Dendritic cell treated with granulocyte-macrophage colony-stimulating factor and Interleukin-4, amounts not matched to agents 40 ng/mL and 50 ng/mL, for 4 days (primary cell): ENCODE measurements around the gene MEGF11.

Source experiments
- H3K27ac Mint-ChIP-seq: one replicate; pipeline ENCODE4 v1.8.0; 2022; ENCODE audit warnings: mild to moderate bottlenecking, mixed read lengths
- H3K27me3 Mint-ChIP-seq: one replicate; pipeline ENCODE4 v1.8.0; 2022; ENCODE audit warnings: mild to moderate bottlenecking, mixed read lengths
- H3K36me3 Mint-ChIP-seq: one replicate; pipeline ENCODE4 v1.8.0; 2022; ENCODE audit warnings: low read depth, mixed read lengths
- H3K4me1 Mint-ChIP-seq: one replicate; pipeline ENCODE4 v1.8.0; 2022; ENCODE audit warnings: low read depth, mixed read lengths
- H3K4me3 Mint-ChIP-seq: one replicate; pipeline ENCODE4 v1.8.0; 2022; ENCODE audit warnings: mild to moderate bottlenecking, moderate library complexity, mixed read lengths
- H3K9me3 Mint-ChIP-seq: one replicate; pipeline ENCODE4 v1.8.0; 2022; ENCODE audit warnings: mixed read lengths
- intact Hi-C: fragments of 100-400 bp; cut with micrococcal nuclease; formaldehyde crosslinking; loops from one replicate; pipeline ENCODE4 v1.15.0; 2022

The MEGF11 gene

DNA sequence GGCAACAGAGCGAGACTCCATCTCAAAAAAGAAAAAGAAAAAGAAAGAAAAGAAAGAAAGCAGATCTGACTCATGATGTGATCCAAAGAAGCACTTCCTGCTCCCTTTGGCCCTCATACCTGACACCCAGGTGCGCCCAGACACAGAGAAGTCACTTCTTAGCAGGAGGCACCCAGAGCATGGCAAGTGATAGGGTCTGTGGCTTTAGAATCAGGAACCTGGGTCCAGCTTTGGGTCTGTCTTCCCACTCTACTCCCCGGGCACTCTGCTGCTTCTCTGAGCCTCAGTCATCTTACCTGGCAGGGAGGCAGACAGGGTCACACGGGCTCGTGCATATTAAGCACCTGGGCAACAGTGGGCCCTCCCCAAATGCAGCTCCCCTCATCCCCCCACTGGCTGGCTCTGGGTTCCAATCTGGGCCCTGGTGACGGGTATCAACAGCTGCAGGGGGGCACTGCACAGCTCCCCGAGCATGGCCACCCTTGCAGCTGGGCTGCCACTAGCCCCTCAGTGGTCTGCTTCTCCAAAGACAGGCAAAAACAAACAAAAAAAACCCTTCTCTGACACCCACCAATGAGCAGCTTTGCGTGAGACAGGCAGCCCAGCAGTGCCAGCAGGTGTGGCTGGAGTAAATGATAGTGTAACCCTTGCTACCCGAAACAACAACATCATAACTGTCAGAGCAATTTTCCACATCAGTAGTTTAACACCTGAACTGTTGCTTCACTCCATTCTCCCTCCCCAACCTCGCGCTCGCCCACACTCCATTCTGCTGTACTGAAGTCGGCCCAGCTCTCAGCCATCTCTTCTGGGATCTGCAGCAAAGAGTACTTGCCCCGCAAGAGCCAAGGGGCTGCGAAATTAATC lies 99.8 kb downstream of the MEGF11 start:
- H3K4me1 Mint-ChIP-seq, result no peaks in the 10 kb centered on the region
- intact Hi-C loops, result no loop called here
- H3K27me3 Mint-ChIP-seq, result peaks cover 7% of the 10 kb centered on the region
- no peaks in the 10 kb centered on the region for H3K36me3 Mint-ChIP-seq
- no peak overlapping the region for H3K27ac Mint-ChIP-seq
- H3K4me3 Mint-ChIP-seq, result no peak overlapping the region
- H3K9me3 Mint-ChIP-seq, result no peaks in the 10 kb centered on the region

DNA sequence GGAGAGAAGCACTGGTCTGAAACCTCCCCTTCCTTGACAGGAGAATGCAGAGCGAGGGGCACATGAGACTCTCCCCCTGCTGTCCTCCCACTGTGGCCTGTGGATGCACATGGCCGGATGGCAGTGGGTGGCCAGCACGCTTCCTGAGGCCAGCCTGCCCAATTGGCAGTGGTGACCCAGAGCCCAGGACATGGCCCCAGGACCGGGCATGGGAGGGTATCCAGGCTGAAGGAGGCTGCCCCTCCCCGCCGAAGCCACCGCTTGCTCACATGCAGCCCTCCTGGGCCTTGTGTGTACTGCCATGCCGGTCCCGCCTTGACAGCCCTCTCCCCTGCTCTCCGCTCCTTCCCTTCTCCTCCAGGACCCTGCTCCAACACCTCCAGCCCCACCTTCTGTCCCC lies 100.9 kb downstream of the MEGF11 start:
- intact Hi-C loops, result no loop called here
- Mint-ChIP-seq H3K9me3 (no peaks in the 10 kb centered on the region), H3K4me1 (no peaks in the 10 kb centered on the region), H3K27ac (no peak overlapping the region), H3K36me3 (no peaks in the 10 kb centered on the region), H3K4me3 (no peak overlapping the region), H3K27me3 (peaks cover 7% of the 10 kb centered on the region)

DNA sequence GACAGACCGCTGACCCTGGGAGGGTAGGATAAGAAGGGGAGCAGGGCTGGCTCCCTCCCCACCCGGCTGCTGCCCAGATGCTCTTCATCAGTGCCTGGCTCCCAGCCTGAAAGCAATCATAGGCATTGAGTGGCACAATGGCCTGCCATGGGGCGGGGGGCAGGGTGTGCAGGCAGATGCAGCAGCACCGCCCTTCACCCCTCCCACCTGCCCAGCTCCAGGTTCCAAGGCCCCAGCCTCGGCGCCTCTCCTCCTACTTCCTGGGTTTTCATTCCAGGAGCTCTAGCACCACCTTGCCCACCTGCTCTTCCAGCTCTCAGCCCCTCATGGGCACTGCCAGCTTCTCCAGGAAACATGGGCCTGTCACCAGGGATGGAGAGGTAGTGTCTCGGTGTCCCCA lies 101.7 kb downstream of the MEGF11 start:
- intact Hi-C loops, result no loop called here
- Mint-ChIP-seq H3K36me3 (no peaks in the 10 kb centered on the region), H3K27ac (no peak overlapping the region), H3K4me3 (no peak overlapping the region), H3K9me3 (no peaks in the 10 kb centered on the region), H3K27me3 (peaks cover 7% of the 10 kb centered on the region), H3K4me1 (no peaks in the 10 kb centered on the region)

DNA sequence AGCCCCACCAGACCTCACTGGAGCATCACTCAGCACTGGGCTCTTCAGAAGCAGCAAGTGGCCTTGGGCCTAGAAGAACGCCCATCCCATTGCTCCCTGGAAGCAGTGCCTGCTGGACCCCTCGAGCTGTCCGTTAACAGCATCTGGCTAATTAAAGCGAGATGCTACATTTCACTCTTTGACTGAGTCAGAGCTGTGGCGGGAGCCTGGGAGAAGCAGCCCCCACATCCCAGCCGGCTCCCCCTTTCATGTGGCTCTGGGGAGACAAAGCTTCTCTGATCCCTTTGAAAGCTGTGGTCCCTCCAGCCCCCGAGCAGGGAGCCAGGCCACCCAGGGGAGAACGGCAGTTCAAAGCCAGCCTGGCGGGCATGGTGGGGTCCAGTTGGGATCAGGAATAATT lies 103.7 kb downstream of the MEGF11 start:
- H3K9me3 Mint-ChIP-seq, result no peaks in the 10 kb centered on the region
- H3K4me3 Mint-ChIP-seq, result no peak overlapping the region
- no peaks in the 10 kb centered on the region for H3K4me1 Mint-ChIP-seq
- H3K27ac Mint-ChIP-seq, result no peak overlapping the region
- intact Hi-C loops, result no loop called here
- H3K27me3 Mint-ChIP-seq, result peaks cover 4% of the 10 kb centered on the region
- no peaks in the 10 kb centered on the region for H3K36me3 Mint-ChIP-seq

DNA sequence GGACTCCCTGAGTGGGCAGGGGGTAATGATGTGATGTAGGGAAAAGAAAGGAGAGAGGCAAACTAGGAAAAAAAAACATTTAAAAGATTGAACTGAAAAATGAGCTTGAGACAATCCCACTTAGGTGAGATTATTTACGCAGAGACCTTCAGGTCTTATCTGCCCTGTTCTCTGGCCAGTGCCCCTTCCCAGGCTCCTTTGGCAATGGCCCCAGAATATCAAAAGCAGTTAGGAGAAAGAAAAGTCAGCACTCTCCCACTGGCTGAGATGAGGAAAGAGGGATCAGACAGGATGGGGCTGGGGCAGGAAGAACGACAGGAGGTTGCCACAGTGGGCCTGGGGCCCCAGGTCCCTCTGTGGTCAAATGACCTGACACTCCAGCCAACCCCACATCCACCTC lies 105.4 kb downstream of the MEGF11 start:
- H3K4me1 Mint-ChIP-seq, result no peaks in the 10 kb centered on the region
- H3K36me3 Mint-ChIP-seq, result no peaks in the 10 kb centered on the region
- H3K27me3 Mint-ChIP-seq, result peaks cover 4% of the 10 kb centered on the region
- no peaks in the 10 kb centered on the region for H3K9me3 Mint-ChIP-seq
- no peak overlapping the region for H3K4me3 Mint-ChIP-seq
- no peak overlapping the region for H3K27ac Mint-ChIP-seq
- intact Hi-C loops, result no loop called here

DNA sequence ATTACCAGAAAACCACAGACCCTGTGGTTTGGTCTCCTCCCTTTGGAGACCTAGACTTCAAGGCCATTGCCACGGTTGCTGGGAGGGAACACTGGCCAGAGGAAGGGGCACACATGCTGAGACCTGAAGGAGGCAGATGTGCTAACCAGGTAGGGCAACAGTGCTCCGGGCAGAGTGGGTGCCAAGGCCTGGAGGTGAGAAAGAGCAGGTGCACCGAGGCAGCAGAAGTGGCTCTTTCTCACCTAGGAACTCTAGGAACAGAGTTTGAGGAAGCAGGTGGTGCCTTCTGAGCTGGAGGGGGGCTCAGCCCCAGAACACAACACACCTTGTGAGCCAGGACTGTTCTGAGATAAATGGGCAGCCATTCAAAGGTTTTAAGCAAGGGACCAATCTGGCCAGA lies 106.1 kb downstream of the MEGF11 start:
- Mint-ChIP-seq H3K4me3 (no peak overlapping the region), H3K36me3 (no peaks in the 10 kb centered on the region), H3K27ac (no peak overlapping the region), H3K4me1 (no peaks in the 10 kb centered on the region), H3K27me3 (peaks cover 4% of the 10 kb centered on the region), H3K9me3 (no peaks in the 10 kb centered on the region)
- intact Hi-C loops, result no loop called here

DNA sequence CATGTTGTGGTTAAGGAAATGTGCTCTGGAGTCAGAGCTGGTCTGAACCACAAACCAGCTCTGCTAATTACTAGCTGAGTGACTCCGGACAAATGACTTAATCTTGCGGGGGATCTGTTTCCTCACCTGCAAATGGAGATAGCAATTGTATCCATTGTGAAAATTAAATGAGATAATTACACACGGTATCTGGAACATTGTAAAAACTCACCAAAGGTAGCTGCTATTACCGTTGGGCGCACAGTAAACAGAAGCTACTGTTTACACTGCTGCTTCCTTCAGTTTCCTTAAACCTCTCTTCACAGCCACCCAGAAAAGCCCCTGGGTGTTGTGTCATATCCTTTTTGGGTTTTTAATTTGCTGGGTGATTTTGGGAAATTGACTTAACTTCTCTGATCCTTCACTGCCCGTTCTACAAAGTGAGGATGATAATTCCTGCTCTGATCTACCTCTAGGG lies 107.8 kb downstream of the MEGF11 start:
- Mint-ChIP-seq H3K27me3 (peaks cover 4% of the 10 kb centered on the region), H3K4me1 (no peaks in the 10 kb centered on the region), H3K4me3 (no peak overlapping the region), H3K27ac (no peak overlapping the region), H3K9me3 (no peaks in the 10 kb centered on the region), H3K36me3 (no peaks in the 10 kb centered on the region)
- intact Hi-C loops, result no loop called here

DNA sequence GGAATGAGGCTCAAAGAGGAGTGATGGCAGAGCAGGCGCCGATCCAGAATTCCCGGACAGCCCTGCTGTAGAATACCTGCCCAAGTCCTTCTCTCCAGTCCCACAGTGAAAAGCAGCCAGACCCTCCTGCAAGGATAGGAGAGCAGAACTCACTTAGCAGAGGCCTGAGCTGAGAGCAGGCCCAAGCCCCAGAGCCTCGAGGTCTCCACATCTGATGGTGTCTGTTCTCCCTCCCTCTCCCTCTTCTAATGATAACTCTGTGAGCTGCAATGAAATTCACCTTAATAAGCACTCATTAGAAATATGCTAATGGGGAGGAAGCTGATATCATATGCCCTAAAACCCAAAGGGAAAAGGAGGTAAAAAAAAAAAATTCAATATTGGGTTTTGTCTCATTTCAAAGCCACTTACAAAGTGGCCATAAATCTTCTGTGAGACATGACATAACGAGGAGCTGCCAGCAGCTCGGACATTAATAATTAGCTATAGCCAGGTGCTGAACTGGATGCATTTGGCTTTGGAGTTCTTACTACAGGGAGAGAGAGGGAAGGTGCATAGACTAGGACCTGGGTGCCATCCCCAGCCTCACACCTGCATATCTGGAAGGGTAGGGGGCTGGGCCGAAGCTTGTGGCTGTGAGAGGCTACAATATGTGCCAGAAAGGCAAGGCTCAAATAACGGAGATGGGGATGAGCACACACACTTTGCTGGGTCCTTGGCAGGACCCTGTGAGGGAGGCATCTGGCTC lies 108.4 kb downstream of the MEGF11 start:
- H3K27me3 Mint-ChIP-seq, result no peaks in the 10 kb centered on the region
- H3K27ac Mint-ChIP-seq, result no peak overlapping the region
- H3K36me3 Mint-ChIP-seq, result no peaks in the 10 kb centered on the region
- no peaks in the 10 kb centered on the region for H3K4me1 Mint-ChIP-seq
- H3K4me3 Mint-ChIP-seq, result no peak overlapping the region
- no peaks in the 10 kb centered on the region for H3K9me3 Mint-ChIP-seq
- intact Hi-C loops, result no loop called here

DNA sequence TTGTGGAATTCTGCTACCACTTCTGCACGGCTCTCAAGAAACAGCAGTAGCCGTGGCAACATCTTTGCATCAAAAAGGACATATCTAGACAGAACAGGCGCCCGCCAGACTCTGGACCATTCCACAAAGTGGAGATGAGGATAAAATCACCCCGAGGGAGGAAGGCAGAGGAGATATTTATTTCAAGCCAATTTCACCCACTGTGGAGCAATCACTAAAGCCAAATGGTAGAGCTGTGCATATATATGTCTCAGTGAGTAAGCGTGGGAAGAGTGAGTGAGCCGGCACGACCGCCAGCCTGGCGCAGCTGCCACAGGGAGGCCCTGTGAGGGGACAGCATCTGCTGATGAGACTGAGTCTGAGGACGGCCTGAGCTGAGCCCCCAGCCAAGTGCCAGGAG lies 111.3 kb downstream of the MEGF11 start:
- Mint-ChIP-seq H3K4me1 (no peaks in the 10 kb centered on the region), H3K4me3 (no peak overlapping the region), H3K27me3 (no peaks in the 10 kb centered on the region), H3K27ac (no peak overlapping the region), H3K9me3 (no peaks in the 10 kb centered on the region), H3K36me3 (no peaks in the 10 kb centered on the region)
- intact Hi-C loops, result no loop called here

DNA sequence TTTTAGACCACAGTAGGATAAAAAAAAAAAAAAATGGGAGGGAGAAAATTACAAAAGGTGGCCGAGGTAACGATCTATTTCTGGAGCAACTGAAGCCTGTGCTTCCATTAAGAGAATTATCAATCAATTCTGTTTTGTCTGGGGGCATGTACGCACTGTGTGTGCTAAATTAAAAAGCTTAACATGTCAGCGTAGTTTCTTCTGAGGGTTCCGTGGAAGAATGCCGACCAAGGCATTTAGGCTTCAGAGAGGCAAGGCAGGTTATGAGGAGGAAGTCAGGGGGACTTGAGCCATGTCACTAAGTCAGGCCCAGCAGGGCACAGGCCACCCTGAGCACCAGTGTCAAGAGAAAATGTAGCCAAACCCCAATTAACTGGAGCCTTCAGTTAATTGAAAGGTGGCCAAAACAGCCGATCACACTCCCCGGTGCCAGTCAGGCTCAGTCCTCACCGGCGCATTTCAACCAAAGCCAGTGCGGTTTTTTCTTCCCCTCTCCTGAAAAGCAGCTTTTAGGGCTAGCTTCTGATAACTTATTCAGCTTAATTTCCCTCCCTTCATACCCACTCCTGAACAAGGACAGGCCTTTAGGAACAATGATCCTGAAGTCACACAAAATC lies 113.9 kb downstream of the MEGF11 start:
- Mint-ChIP-seq H3K4me3 (no peak overlapping the region), H3K27me3 (no peaks in the 10 kb centered on the region), H3K27ac (no peak overlapping the region), H3K4me1 (no peaks in the 10 kb centered on the region), H3K9me3 (no peaks in the 10 kb centered on the region), H3K36me3 (no peaks in the 10 kb centered on the region)
- intact Hi-C loops, result no loop called here

DNA sequence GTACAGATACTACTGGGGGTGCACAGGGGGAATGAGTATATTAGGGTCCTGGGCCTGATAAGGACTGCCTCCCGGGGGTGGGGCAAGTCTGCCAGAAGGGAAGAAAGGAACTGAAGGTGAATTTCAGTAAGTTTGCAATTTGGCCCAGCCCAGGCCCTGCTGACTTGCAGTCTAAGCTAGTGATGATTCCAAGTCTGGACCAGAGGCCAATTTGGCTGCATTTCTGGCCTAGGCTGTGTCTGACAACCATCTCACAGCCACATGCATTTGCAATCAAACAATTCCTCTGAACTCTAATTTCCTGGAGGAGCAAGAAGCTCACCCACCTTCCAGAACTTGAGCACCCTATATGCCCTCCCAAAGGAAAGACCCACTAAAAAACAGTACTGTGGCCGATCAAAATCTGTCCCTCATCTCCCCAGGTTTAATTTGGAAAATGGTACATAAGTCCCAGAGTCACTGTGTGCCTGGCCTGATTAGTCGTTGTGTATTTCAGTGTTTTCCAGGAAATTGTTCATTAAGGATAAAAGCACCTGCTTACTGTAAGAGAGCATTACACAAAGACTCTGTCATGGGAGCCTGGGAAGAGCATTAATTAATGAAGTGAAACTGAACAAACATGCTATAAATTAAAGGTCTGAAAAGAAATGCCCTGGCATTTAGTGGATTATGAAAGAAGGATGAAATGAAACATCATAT lies 114.5 kb downstream of the MEGF11 start:
- no peaks in the 10 kb centered on the region for H3K36me3 Mint-ChIP-seq
- H3K27me3 Mint-ChIP-seq, result no peaks in the 10 kb centered on the region
- intact Hi-C loops, result no loop called here
- H3K27ac Mint-ChIP-seq, result no peak overlapping the region
- H3K9me3 Mint-ChIP-seq, result no peaks in the 10 kb centered on the region
- H3K4me1 Mint-ChIP-seq, result no peaks in the 10 kb centered on the region
- no peak overlapping the region for H3K4me3 Mint-ChIP-seq

DNA sequence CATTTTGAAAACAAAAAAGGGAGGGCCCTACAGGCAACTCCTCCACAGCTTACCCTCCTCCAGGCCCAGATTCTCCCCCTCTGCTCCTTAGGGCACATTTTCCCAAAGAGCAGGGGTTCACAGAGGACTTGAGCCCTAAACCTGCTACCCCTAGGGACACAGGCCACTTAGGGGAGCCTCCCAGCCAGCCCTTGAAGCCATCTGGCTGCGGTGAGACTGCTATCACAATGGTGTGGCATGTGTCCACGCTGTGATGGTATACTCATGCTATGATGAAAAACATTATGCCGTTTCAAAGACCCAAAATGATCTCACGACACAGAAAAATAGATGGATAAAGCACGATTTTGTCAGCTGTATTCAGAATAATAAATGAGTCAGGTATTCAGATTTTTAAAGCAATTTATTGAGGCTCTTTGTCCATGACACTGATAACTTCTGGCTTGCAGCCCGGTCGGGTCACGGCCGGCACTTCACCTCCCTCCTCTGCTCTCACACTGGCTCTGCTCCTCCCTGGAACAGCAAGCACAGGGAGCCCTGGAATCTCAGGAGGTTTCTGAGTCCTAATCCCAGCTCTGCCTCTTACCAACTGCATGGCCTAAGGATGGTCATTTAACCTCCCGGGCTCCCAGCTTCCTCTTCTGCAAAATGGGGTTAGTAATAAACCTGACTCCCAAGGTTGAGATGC lies 115.3 kb downstream of the MEGF11 start:
- Mint-ChIP-seq H3K4me3 (no peak overlapping the region), H3K27ac (no peak overlapping the region)

DNA sequence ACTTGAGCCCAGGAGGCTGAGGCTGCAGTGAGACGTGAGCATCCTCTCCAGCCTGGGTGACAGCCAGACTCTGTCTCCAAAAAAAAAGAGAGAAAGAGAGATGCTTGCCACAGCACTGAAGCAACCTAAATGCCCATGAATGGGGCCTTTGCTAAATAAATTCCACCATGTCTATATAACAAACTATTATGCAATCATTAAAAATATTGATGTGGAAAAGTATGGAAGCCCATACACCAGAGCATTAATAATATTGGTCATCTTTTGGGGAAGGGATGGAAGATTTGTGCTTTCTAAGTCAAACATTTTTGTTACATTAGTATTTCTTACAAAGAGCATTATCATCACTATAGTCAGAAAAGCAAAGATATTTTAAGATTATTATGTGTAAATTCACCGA lies 116.6 kb downstream of the MEGF11 start:
- Mint-ChIP-seq H3K4me3 (no peak overlapping the region), H3K27ac (no peak overlapping the region), H3K4me1 (no peaks in the 10 kb centered on the region), H3K9me3 (no peaks in the 10 kb centered on the region), H3K36me3 (no peaks in the 10 kb centered on the region), H3K27me3 (peaks cover 2% of the 10 kb centered on the region)
- intact Hi-C loops, result no loop called here

More for the DNA sequence above, 115.3 kb downstream of the MEGF11 start:
- intact Hi-C loops, result no loop called here
- no peaks in the 10 kb centered on the region for H3K4me1 Mint-ChIP-seq
- H3K27me3 Mint-ChIP-seq, result no peaks in the 10 kb centered on the region
- no peaks in the 10 kb centered on the region for H3K36me3 Mint-ChIP-seq
- no peaks in the 10 kb centered on the region for H3K9me3 Mint-ChIP-seq
